ENCODE data around the gene PRKN.

DNA sequence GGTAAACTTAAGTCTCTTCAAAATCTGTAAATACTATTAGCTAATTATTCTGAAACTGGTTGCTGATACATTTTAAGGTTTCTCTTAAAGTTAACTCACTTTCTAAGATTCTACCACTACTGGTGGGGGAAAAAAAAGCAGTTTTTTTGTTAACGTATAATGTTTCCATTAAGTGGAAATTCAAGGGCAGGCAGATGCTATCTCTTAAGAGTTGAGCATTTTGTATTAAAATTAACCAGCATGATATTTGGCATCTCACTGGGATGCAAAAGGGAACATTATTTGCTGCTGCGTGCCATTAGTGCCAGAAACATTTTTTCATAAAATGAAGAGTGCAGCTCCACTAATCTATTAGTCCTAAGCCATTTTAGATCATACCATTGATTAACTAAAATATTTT lies 246.2 kb downstream of the PRKN start:
- TF ChIP-seq SP1 (IDR thresholded peaks at IDR 0.05) (no peak), NFRKB (IDR thresholded peaks at IDR 0.05) (no peak)

Data from HEK293T (cell line).